ENCODE measurements around the gene SOX13.
"Not testable (repeated sequence)": the region's sequence is repeated elsewhere in the genome, so short reads cannot be mapped to it uniquely, and the experiment has no call there.

SOX13 gene

GRCh38 chr1:204044448-204044847 lies 28.5 kb upstream of the SOX13 start:
- TF ChIP-seq GABPA (IDR thresholded peaks at IDR 0.05; ENCODE audit: low read depth) (no peak), POLR2AphosphoS5 (IDR thresholded peaks at IDR 0.05; ENCODE audit: low read depth) (no peak), SPI1 (IDR thresholded peaks at IDR 0.05; ENCODE audit: borderline replicate concordance, low read depth) (no peak), CTCF (IDR thresholded peaks at IDR 0.05; ENCODE audit: insufficient read depth, low read length) (no peak)
- TF ChIP-seq, protein P1, sequence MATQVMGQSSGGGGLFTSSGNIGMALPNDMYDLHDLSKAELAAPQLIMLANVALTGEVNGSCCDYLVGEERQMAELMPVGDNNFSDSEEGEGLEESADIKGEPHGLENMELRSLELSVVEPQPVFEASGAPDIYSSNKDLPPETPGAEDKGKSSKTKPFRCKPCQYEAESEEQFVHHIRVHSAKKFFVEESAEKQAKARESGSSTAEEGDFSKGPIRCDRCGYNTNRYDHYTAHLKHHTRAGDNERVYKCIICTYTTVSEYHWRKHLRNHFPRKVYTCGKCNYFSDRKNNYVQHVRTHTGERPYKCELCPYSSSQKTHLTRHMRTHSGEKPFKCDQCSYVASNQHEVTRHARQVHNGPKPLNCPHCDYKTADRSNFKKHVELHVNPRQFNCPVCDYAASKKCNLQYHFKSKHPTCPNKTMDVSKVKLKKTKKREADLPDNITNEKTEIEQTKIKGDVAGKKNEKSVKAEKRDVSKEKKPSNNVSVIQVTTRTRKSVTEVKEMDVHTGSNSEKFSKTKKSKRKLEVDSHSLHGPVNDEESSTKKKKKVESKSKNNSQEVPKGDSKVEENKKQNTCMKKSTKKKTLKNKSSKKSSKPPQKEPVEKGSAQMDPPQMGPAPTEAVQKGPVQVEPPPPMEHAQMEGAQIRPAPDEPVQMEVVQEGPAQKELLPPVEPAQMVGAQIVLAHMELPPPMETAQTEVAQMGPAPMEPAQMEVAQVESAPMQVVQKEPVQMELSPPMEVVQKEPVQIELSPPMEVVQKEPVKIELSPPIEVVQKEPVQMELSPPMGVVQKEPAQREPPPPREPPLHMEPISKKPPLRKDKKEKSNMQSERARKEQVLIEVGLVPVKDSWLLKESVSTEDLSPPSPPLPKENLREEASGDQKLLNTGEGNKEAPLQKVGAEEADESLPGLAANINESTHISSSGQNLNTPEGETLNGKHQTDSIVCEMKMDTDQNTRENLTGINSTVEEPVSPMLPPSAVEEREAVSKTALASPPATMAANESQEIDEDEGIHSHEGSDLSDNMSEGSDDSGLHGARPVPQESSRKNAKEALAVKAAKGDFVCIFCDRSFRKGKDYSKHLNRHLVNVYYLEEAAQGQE (IDR thresholded peaks at IDR 0.05; ENCODE audit: insufficient replicate concordance, low read depth) = no peak
- Histone ChIP-seq H3K4me3 (replicated peaks; ENCODE audit: insufficient read depth, low read length) (no peak overlapping the region), H3K27ac (replicated peaks) (no peak overlapping the region), H3K27me3 (ENCODE audit: insufficient read depth, poor library complexity, severe bottlenecking) (no peaks in the 10 kb centered on the region)
- no peak for DNase-seq (ENCODE audit: low read depth in 1 of 2, low spot score in 1 of 2)

- no peak overlapping the region for H3K27ac ChIP-seq (replicated peaks)
- no peak for DNase-seq (ENCODE audit: low read depth in 1 of 2, low spot score in 1 of 2)
- H3K27me3 ChIP-seq (ENCODE audit: insufficient read depth, poor library complexity, severe bottlenecking) = no peaks in the 10 kb centered on the region
- H3K4me3 ChIP-seq (replicated peaks; ENCODE audit: insufficient read depth, low read length) = no peak overlapping the region
- TF ChIP-seq SPI1 (IDR thresholded peaks at IDR 0.05; ENCODE audit: borderline replicate concordance, low read depth) (no peak), GABPA (IDR thresholded peaks at IDR 0.05; ENCODE audit: low read depth) (no peak), CTCF (IDR thresholded peaks at IDR 0.05; ENCODE audit: insufficient read depth, low read length) (no peak), POLR2AphosphoS5 (IDR thresholded peaks at IDR 0.05; ENCODE audit: low read depth) (no peak)
- TF ChIP-seq, protein P1 (IDR thresholded peaks at IDR 0.05; ENCODE audit: insufficient replicate concordance, low read depth) = no peak
Observed at GRCh38 chr1:204045430-204045829, 27.5 kb upstream of the SOX13 start.

DNA sequence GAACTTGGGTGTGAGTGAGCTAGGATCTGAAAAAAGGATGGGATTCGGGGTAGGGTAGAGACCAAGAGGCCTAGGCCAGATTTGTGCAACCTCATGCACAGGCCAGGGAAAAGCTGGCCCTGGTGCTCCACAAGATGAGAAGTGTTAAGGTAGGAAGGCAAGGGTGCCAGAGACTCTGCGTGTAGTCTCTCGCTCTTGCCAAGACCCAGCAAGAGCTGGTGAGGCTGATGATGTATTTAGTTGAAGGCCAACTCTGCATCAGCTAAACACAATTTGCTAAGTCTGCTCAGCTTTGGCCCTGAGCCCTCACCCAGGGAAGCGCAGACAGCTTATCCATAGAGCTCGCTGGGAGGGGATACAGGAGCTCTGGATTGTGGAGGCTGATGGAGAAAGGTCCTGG lies 26.6 kb upstream of the SOX13 start:
- Histone ChIP-seq H3K4me3 (replicated peaks; ENCODE audit: insufficient read depth, low read length) (no peak overlapping the region), H3K27ac (replicated peaks) (no peak overlapping the region), H3K27me3 (ENCODE audit: insufficient read depth, poor library complexity, severe bottlenecking) (no peaks in the 10 kb centered on the region)
- no peak for DNase-seq (ENCODE audit: low read depth in 1 of 2, low spot score in 1 of 2)
- TF ChIP-seq SPI1 (IDR thresholded peaks at IDR 0.05; ENCODE audit: borderline replicate concordance, low read depth) (no peak), POLR2AphosphoS5 (IDR thresholded peaks at IDR 0.05; ENCODE audit: low read depth) (no peak), GABPA (IDR thresholded peaks at IDR 0.05; ENCODE audit: low read depth) (no peak), CTCF (IDR thresholded peaks at IDR 0.05; ENCODE audit: insufficient read depth, low read length) (no peak)
- TF ChIP-seq, protein P1 (IDR thresholded peaks at IDR 0.05; ENCODE audit: insufficient replicate concordance, low read depth) = no peak

- not testable (repeated sequence) for H3K27me3 ChIP-seq (ENCODE audit: insufficient read depth, poor library complexity, severe bottlenecking); DNase-seq (ENCODE audit: low read depth in 1 of 2, low spot score in 1 of 2); H3K27ac ChIP-seq (replicated peaks); H3K4me3 ChIP-seq (replicated peaks; ENCODE audit: insufficient read depth, low read length)
Observed at GRCh38 chr1:204048796-204049195, 24.1 kb upstream of the SOX13 start.
